GM21381 (cell line): ENCODE data around the gene KSR1.

ENCODE experiments used
- ATAC-seq: cut with Tn5 transposase; IDR thresholded peaks from one replicate; pipeline ENCODE4 v1.9.1; 2021; ENCODE audit warnings: mild to moderate bottlenecking, moderate library complexity; ENCODE audit not compliant: unreplicated experiment

Gene KSR1

DNA sequence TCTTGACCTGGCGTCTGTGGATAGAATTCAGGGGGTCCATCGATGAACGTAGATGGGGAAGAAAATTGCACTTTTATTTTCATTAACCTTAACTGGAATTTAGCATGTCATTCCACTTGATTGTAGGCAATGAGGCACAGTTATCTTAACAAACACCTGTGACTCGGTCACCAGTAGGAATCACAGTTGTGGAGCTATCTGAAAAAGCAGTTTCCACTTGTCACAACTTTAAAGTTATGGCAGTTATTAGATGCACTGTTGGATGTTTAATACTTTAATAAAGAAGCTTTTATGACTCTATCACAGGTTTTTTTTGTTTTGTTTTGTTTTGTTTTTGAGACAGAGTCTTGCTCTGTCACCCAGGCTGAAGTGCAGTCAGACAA, 91.0 kb downstream of the KSR1 start:
- no peak for ATAC-seq

DNA sequence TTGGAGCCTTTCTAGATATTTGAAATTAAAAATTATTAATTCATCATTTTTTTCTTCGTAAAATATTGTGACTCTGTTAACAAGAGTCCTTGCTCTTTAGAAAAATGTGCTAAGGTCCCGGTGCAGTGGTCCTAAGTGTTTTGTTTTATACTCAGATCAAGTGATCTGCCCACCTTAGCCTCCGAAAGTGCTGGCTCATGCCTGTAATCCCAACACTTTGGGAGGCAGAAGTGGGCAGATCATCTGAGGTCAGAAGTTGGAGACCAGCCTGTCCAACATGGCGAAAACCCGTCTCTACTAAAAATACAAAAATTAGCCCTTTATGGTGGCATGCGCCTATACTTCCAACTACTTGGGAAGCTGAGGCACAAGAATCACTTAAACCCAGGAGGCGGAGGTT, 92.1 kb downstream of the KSR1 start:
- ATAC-seq, result no peak

- ATAC-seq, result no peak
Measured at GRCh38 chr17:27549251-27549893, 93.1 kb downstream of the KSR1 start.

DNA sequence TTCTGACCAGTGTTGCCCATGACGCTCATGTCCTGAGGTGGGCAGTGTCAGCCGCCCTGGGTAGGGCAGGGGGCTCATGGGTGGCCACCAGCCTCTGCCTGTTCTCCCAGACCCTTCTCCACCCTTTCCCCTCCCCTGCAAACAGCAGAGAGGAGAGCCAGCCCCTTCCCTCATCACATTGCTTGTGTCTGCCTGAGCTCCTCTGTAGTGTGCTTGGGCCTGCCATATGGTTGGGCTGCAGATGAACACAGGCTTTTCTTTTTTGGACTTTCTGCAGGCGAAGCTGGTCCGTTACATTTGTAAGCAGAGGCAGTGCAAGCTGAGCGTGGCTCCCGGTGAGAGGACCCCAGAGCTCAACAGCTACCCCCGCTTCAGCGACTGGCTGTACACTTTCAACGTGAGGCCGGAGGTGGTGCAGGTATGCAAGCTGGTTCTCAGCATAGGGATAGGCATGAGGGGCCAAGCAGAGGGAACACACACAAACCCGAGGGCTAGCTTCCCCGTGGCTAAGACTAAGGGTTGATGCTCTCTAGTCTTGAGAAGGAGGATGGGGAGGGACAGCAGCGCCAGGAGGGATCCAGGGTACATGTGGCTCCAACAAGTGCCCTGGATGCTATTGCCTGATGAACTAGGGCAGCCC, 94.2 kb downstream of the KSR1 start:
- no peak for ATAC-seq

DNA sequence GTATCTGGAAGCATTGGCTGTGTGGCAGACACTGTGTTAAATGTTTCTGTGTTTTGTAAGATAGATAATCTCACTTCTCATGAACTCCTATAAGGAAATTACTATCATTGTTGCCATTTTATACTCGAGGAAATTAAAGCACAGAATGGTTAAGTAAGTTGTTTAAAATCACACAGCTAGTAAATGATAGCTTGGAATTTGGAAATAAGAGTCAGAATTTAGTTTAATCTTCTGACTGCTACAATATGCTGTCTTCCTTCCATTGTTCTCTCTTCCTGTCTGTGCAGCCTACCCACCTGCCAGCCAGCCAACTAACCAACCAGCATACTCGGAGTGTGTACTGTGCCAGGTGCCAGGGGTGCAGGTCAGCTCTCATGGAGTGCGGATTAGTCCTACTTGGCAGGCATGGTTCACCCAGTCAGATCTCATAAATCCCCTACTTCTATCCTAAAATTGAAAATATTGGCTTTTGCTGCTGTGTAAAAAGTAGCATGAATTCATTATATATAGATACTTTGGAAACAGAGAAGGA, 94.8 kb downstream of the KSR1 start:
- ATAC-seq, result no peak

- ATAC-seq, result no peak
Measured at GRCh38 chr17:27551701-27552248, 95.5 kb downstream of the KSR1 start.

DNA sequence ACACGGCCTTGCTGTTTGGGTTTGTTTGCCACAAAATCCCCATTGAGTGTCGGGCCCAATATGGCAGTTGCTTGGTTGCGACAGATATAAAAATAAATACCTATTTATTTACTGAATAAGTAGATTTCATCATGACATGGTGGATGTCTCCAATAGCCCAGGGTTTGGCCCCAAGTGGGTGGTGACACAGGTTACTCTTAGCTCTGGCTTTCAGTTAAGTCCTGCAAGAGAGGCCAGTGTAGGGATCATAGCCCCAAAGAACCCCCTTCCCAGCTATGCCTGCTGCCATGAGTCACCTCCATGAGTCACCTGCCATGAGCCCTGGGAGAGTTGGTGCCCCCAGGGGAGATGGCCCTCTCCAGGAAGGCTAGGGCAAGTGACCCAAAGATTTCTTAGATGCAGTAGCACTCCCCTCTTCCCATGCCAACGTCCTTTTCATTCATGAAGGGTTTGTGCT, 96.1 kb downstream of the KSR1 start:
- no peak for ATAC-seq

DNA sequence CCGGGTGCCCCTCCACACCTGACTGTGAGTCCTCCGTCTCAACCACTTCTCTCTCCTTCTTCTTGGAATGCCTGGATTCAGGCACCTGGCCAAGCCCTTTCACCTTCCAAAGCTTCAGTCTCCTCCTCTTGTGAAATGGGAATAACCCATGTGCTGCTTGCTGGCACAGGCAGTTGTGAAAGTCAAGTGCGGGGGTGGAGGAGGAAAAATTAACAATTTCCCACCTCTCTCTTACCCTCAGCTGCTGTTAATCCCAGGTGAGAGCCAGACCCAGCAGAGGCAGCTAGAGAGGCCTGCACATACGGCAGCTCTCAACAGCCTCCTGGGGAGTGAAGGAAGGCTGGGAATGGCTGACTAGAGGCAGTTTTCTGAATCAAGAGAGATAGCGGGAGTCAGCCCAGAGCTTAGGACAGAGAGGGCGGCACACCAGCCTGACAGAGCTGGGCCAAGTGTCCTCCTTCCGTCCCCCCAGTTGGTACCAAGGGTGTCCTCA, 96.8 kb downstream of the KSR1 start:
- no peak for ATAC-seq

DNA sequence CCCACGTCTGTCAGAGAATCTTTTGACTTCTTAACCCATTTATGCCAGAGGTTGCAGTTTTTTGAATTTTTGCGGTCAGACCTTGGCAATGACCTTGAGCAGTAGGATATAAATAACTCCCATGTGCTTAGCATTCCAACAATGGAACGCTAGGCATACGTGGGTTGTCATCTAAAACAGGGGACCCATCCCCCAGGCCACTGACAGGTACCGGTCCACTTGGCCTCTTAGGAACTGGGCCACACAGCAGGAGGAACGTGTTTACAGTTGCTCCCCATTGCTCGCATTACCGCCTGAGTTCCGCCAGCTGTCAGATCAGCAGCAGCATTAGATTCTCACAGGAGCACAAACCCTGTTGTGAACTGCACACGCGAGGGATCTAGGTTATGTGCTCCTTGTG, 97.9 kb downstream of the KSR1 start:
- no peak for ATAC-seq

GRCh38 chr17:27554911-27555310, 98.7 kb downstream of the KSR1 start:
- ATAC-seq, result no peak

DNA sequence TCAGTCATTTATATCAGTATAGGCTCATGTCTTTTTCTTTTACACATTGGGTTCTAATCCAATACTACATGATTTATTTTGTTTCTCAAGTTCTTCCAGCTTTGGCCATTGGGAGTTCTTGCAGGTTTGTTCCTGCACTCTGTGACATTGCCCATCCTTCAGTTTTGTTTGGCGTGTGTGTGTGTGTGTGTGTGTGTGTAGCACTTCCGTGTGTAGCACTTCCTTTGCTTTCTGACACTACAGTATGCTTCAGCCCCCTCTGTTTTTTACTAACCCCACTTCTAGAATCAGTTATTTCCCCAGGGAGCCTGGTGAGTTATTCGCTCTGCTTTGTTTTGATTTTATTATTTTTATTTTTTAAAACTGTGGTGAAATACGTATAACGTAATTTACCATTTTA, 99.1 kb downstream of the KSR1 start:
- no peak for ATAC-seq

- ATAC-seq, result no peak
Measured at GRCh38 chr17:27558341-27558740, 102.1 kb downstream of the KSR1 start.

GRCh38 chr17:27558842-27559505, 102.7 kb downstream of the KSR1 start:
- ATAC-seq, result no peak

GRCh38 chr17:27559506-27560481, 103.5 kb downstream of the KSR1 start:
- no peak for ATAC-seq

- no peak for ATAC-seq
Measured at GRCh38 chr17:27560668-27561067, 104.4 kb downstream of the KSR1 start.

DNA sequence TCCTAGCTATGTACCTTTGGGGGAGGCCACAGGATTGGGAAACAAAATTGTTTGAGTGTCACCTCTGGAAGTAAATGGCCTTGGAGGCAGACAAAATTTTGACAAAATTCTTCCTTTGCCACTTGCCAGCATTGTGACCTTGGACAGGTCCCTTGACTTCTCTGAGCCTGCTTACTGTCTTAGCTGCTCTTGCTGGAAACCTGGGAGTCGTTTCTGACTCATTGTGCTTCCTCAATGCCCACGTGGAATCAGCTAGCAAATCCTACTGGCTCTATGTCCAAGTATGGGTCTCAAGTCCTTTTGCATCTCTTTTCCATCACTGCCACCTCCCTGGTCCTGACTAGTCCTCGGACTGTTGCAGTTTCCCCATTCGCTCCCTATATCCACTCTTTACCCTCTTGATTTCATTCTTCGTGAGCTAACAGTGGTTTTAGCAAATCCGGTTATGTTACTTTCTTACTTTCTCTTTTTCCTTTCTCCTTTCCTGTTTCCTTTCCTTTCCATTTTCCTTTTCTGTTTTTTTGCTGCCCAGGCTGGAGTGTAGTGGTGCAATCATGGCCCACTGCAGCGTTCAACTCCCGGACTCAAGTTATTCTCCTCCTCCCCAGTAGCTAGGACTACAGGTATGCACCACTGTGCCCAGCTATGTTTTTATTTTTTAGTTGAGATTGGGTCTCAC, 106.7 kb downstream of the KSR1 start:
- no peak for ATAC-seq

DNA sequence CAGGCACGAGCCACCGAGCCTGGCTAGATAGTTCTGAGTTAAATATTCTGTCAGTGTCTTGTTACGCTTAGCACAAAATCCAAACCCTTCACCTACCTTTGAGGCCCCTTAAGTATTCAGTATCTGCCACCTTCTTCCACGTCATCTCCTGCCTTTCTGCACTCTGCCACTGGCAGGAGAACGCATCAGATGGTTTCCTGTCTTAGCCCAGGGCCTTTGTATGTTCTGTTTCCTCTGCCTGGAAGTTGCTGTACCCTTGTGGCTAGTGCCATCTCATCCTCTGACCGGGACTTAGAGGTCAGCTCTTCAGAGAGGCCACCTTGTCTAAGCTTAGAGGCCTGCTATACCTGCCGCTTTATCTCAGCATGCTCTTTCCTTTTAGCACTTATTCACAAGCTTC, 107.3 kb downstream of the KSR1 start:
- no peak for ATAC-seq

GRCh38 chr17:27564463-27564862, 108.2 kb downstream of the KSR1 start:
- no peak for ATAC-seq

GRCh38 chr17:27565874-27566670, 109.8 kb downstream of the KSR1 start:
- no peak for ATAC-seq
